NCI-H128 (cell line): Measurements from ENCODE around the gene NXPH3.
"Not testable (repeated sequence)": the region's sequence is repeated elsewhere in the genome, so short reads cannot be mapped to it uniquely, and the experiment has no call there.

Experiments used
- DNase-seq: peaks from one replicate; lab custom pipeline; 2025; ENCODE audit not compliant: unreplicated experiment; lab: John Stamatoyannopoulos, UW

Gene NXPH3

GRCh38 chr17:49554694-49555494, 20.8 kb upstream of the NXPH3 start:
- no peak for DNase-seq

GRCh38 chr17:49555495-49556222, 20.0 kb upstream of the NXPH3 start:
- DNase-seq = no peak

GRCh38 chr17:49556223-49556943, 19.3 kb upstream of the NXPH3 start:
- DNase-seq = no peak

GRCh38 chr17:49557312-49558024, 18.2 kb upstream of the NXPH3 start:
- DNase-seq = no peak

GRCh38 chr17:49564638-49565037, 11.0 kb upstream of the NXPH3 start:
- DNase-seq = no peak

GRCh38 chr17:49565948-49566491, 9.7 kb upstream of the NXPH3 start:
- DNase-seq = no peak

- DNase-seq = no peak
Observed at GRCh38 chr17:49566668-49567071, 9.0 kb upstream of the NXPH3 start.

- DNase-seq = no peak
Observed at GRCh38 chr17:49567104-49567521, 8.6 kb upstream of the NXPH3 start.

GRCh38 chr17:49567871-49568694, 7.6 kb upstream of the NXPH3 start:
- DNase-seq = peak; percentile 34

- not testable (repeated sequence) for DNase-seq
Observed at GRCh38 chr17:49568695-49569047, 7.0 kb upstream of the NXPH3 start.

GRCh38 chr17:49570540-49571242, 5.0 kb upstream of the NXPH3 start:
- no peak for DNase-seq

- no peak for DNase-seq
Observed at GRCh38 chr17:49571283-49571682, 4.4 kb upstream of the NXPH3 start.

- no peak for DNase-seq
Observed at GRCh38 chr17:49571764-49572163, 3.9 kb upstream of the NXPH3 start.

GRCh38 chr17:49572226-49572625, 3.4 kb upstream of the NXPH3 start:
- no peak for DNase-seq

GRCh38 chr17:49572806-49573420, 2.8 kb upstream of the NXPH3 start:
- DNase-seq = no peak

- no peak for DNase-seq
Observed at GRCh38 chr17:49573510-49574322, 2.0 kb upstream of the NXPH3 start.

GRCh38 chr17:49574323-49574781, 1.3 kb upstream of the NXPH3 start:
- DNase-seq = no peak
